Mesendoderm (in vitro differentiated cells): ENCODE measurements around the gene IVNS1ABP.

Experiments used
- DNase-seq: peaks from one replicate; pipeline ENCODE4 v3.0.0; 2013
- H2AK5ac ChIP-seq: 2 replicates; pipeline ENCODE4 v1.6.1; 2013; ENCODE audit warnings: low read length, inconsistent platforms
- H2BK120ac ChIP-seq: 2 replicates; pipeline ENCODE4 v1.6.1; 2013; ENCODE audit warnings: low read depth, mild to moderate bottlenecking, low read length, moderate library complexity, mixed read lengths
- H2BK15ac ChIP-seq: replicated peaks from 2 replicates; pipeline ENCODE4 v1.6.1; 2013; ENCODE audit warnings: low read depth, mild to moderate bottlenecking, moderate library complexity
- H2BK5ac ChIP-seq: 2 replicates; pipeline ENCODE4 v1.6.1; 2013; ENCODE audit warnings: low read length, inconsistent platforms
- H3K18ac ChIP-seq: 2 replicates; pipeline ENCODE4 v1.6.1; 2013; ENCODE audit warnings: mild to moderate bottlenecking, low read length, mixed read lengths
- H3K23ac ChIP-seq: one replicate; pipeline ENCODE4 v1.6.1; 2013; ENCODE audit warnings: low read length
- H3K27ac ChIP-seq: 2 replicates; pipeline ENCODE4 v1.5.1; 2013; ENCODE audit warnings: low read depth, mild to moderate bottlenecking, inconsistent platforms, low read length, moderate library complexity
- H3K27me3 ChIP-seq: 2 replicates; pipeline ENCODE4 v1.6.1; 2013; ENCODE audit warnings: low read length, control low read depth, mild to moderate bottlenecking, inconsistent platforms; ENCODE audit not compliant: insufficient read depth, poor library complexity
- H3K36me3 ChIP-seq: 2 replicates; pipeline ENCODE4 v1.6.1; 2013; ENCODE audit warnings: low read length, inconsistent platforms; ENCODE audit not compliant: control insufficient read depth, insufficient read depth
- H3K4ac ChIP-seq: one replicate; pipeline ENCODE4 v1.6.1; 2013; ENCODE audit warnings: low read depth, mild to moderate bottlenecking, low read length, moderate library complexity
- H3K4me1 ChIP-seq: 2 replicates; pipeline ENCODE4 v1.6.1; 2013; ENCODE audit warnings: low read depth, low read length, inconsistent platforms; ENCODE audit not compliant: control insufficient read depth
- H3K4me2 ChIP-seq: 2 replicates; pipeline ENCODE4 v1.6.1; 2013; ENCODE audit warnings: low read length
- H3K4me3 ChIP-seq: 2 replicates; pipeline ENCODE4 v1.5.1; 2013; ENCODE audit warnings: mild to moderate bottlenecking, low read length
- H3K56ac ChIP-seq: one replicate; pipeline ENCODE4 v1.6.1; 2013; ENCODE audit warnings: low read length
- H3K79me1 ChIP-seq: 2 replicates; pipeline ENCODE4 v1.6.1; 2013; ENCODE audit warnings: low read length, inconsistent platforms
- H3K79me2 ChIP-seq: 2 replicates; pipeline ENCODE4 v1.6.1; 2013; ENCODE audit warnings: mild to moderate bottlenecking, low read length; ENCODE audit not compliant: control insufficient read depth, insufficient read depth
- H3K9ac ChIP-seq: 2 replicates; pipeline ENCODE4 v1.6.1; 2013; ENCODE audit warnings: low read length, inconsistent platforms
- H4K5ac ChIP-seq: one replicate; pipeline ENCODE4 v1.6.1; 2013; ENCODE audit warnings: low read length
- H4K8ac ChIP-seq: one replicate; pipeline ENCODE4 v1.6.1; 2013; ENCODE audit warnings: low read depth, mild to moderate bottlenecking, control low read depth, low read length, moderate library complexity
- WGBS: extraction: QIAGEN DNeasy Blood & Tissue Kit; methylation state at CpG from one replicate; pipeline ENCODE4 v1.1.7; 2013; ENCODE audit warnings: low lambda C conversion rate, missing lambda C conversion rate; ENCODE audit not compliant: insufficient coverage; ENCODE audit errors: extremely low coverage; 5-methylcytosine and 5-hydroxymethylcytosine counted together

IVNS1ABP gene

GRCh38 chr1:185355947-185356346 lies 38.9 kb upstream of the IVNS1ABP start:
- Histone ChIP-seq H3K18ac (no peak overlapping the region), H3K27ac (no peak overlapping the region), H3K79me1 (no peaks in the 10 kb centered on the region), H2BK5ac (no peak overlapping the region), H2BK120ac (no peak overlapping the region), H3K56ac (no peak overlapping the region), H3K27me3 (no peaks in the 10 kb centered on the region), H3K79me2 (no peaks in the 10 kb centered on the region), H2AK5ac (no peak overlapping the region), H3K4ac (no peak overlapping the region), H4K5ac (no peak overlapping the region), H3K23ac (no peak overlapping the region), H3K4me2 (no peak overlapping the region), H2BK15ac (no peak overlapping the region), H4K8ac (no peak overlapping the region), H3K4me1 (no peaks in the 10 kb centered on the region), H3K4me3 (no peak overlapping the region), H3K9ac (no peak overlapping the region), H3K36me3 (no peaks in the 10 kb centered on the region)
- DNase-seq, result no peak
- 100% methylated on average over 1 of the region's 2 CpGs for WGBS

- H2BK15ac ChIP-seq, result no peak overlapping the region
These were observed 36.1 kb upstream of the IVNS1ABP start for GRCh38 chr1:185353124-185353523.

GRCh38 chr1:185351734-185352466 lies 34.9 kb upstream of the IVNS1ABP start:
- Histone ChIP-seq H3K27ac (no peak overlapping the region), H3K79me2 (no peaks in the 10 kb centered on the region), H3K23ac (no peak overlapping the region), H4K5ac (no peak overlapping the region), H3K36me3 (no peaks in the 10 kb centered on the region), H2BK120ac (no peak overlapping the region), H3K18ac (no peak overlapping the region), H2BK15ac (no peak overlapping the region), H3K9ac (no peak overlapping the region), H3K79me1 (no peaks in the 10 kb centered on the region), H3K4me2 (no peak overlapping the region), H3K27me3 (no peaks in the 10 kb centered on the region), H2BK5ac (no peak overlapping the region), H3K4me1 (no peaks in the 10 kb centered on the region), H3K4me3 (no peak overlapping the region), H2AK5ac (no peak overlapping the region), H4K8ac (no peak overlapping the region), H3K4ac (no peak overlapping the region), H3K56ac (no peak overlapping the region)
- no peak for DNase-seq
- WGBS, result no CpG with 5 or more reads among the region's 2 CpGs

More at GRCh38 chr1:185353124-185353523, 36.1 kb upstream of the IVNS1ABP start:
- no peak overlapping the region for H3K4me3 ChIP-seq
- no CpG with 5 or more reads among the region's 4 CpGs for whole genome bisulfite sequencing
- no peak overlapping the region for H3K23ac ChIP-seq
- H2BK5ac ChIP-seq, result no peak overlapping the region
- H4K8ac ChIP-seq, result no peak overlapping the region
- H3K36me3 ChIP-seq, result no peaks in the 10 kb centered on the region
- H3K4me1 ChIP-seq, result no peaks in the 10 kb centered on the region
- no peaks in the 10 kb centered on the region for H3K79me1 ChIP-seq
- H3K4me2 ChIP-seq, result no peak overlapping the region
- no peaks in the 10 kb centered on the region for H3K27me3 ChIP-seq
- H3K27ac ChIP-seq, result no peak overlapping the region
- H3K79me2 ChIP-seq, result no peaks in the 10 kb centered on the region
- no peak overlapping the region for H3K9ac ChIP-seq
- no peak overlapping the region for H2AK5ac ChIP-seq
- H3K18ac ChIP-seq, result no peak overlapping the region
- H3K4ac ChIP-seq, result no peak overlapping the region
- DNase-seq, result no peak
- no peak overlapping the region for H3K56ac ChIP-seq
- no peak overlapping the region for H2BK120ac ChIP-seq
- no peak overlapping the region for H4K5ac ChIP-seq

GRCh38 chr1:185350027-185350442 lies 33.0 kb upstream of the IVNS1ABP start:
- H4K8ac ChIP-seq, result no peak overlapping the region
- no peak for DNase-seq
- no peak overlapping the region for H2BK5ac ChIP-seq
- H3K27me3 ChIP-seq, result no peaks in the 10 kb centered on the region
- H2BK120ac ChIP-seq, result no peak overlapping the region
- no peak overlapping the region for H3K4me2 ChIP-seq
- no CpG with 5 or more reads among the region's 2 CpGs for WGBS
- no peak overlapping the region for H3K18ac ChIP-seq
- H2BK15ac ChIP-seq, result no peak overlapping the region
- no peaks in the 10 kb centered on the region for H3K36me3 ChIP-seq
- H3K23ac ChIP-seq, result no peak overlapping the region
- no peaks in the 10 kb centered on the region for H3K79me2 ChIP-seq
- no peak overlapping the region for H3K4ac ChIP-seq
- H3K27ac ChIP-seq, result no peak overlapping the region
- H2AK5ac ChIP-seq, result no peak overlapping the region
- no peaks in the 10 kb centered on the region for H3K4me1 ChIP-seq
- H3K79me1 ChIP-seq, result no peaks in the 10 kb centered on the region
- no peak overlapping the region for H4K5ac ChIP-seq
- H3K56ac ChIP-seq, result no peak overlapping the region
- no peak overlapping the region for H3K9ac ChIP-seq
- H3K4me3 ChIP-seq, result no peak overlapping the region

GRCh38 chr1:185349556-185349955 lies 32.5 kb upstream of the IVNS1ABP start:
- Histone ChIP-seq H3K4me3 (no peak overlapping the region), H2AK5ac (no peak overlapping the region), H3K4ac (no peak overlapping the region), H2BK15ac (no peak overlapping the region), H3K56ac (no peak overlapping the region), H3K79me2 (no peaks in the 10 kb centered on the region), H3K27me3 (no peaks in the 10 kb centered on the region), H3K4me2 (no peak overlapping the region), H2BK5ac (no peak overlapping the region), H3K9ac (no peak overlapping the region), H3K79me1 (no peaks in the 10 kb centered on the region), H3K27ac (no peak overlapping the region), H3K18ac (no peak overlapping the region), H4K5ac (no peak overlapping the region), H2BK120ac (no peak overlapping the region), H3K23ac (no peak overlapping the region), H3K4me1 (no peaks in the 10 kb centered on the region), H4K8ac (no peak overlapping the region), H3K36me3 (no peaks in the 10 kb centered on the region)
- no peak for DNase-seq
- no CpG with 5 or more reads among the region's 2 CpGs for WGBS

GRCh38 chr1:185348985-185349384 lies 31.9 kb upstream of the IVNS1ABP start:
- H2BK5ac ChIP-seq, result no peak overlapping the region
- no peak for DNase-seq
- H2BK15ac ChIP-seq, result no peak overlapping the region
- no peak overlapping the region for H3K4ac ChIP-seq
- no CpG with 5 or more reads among the region's 1 CpG for WGBS
- no peak overlapping the region for H3K4me2 ChIP-seq
- no peaks in the 10 kb centered on the region for H3K27me3 ChIP-seq
- H3K18ac ChIP-seq, result no peak overlapping the region
- no peak overlapping the region for H4K5ac ChIP-seq
- no peak overlapping the region for H3K27ac ChIP-seq
- H3K4me3 ChIP-seq, result no peak overlapping the region
- H3K79me1 ChIP-seq, result no peaks in the 10 kb centered on the region
- no peaks in the 10 kb centered on the region for H3K79me2 ChIP-seq
- no peak overlapping the region for H3K56ac ChIP-seq
- no peaks in the 10 kb centered on the region for H3K4me1 ChIP-seq
- H2BK120ac ChIP-seq, result no peak overlapping the region
- no peak overlapping the region for H4K8ac ChIP-seq
- no peak overlapping the region for H2AK5ac ChIP-seq
- H3K23ac ChIP-seq, result no peak overlapping the region
- no peak overlapping the region for H3K9ac ChIP-seq
- no peaks in the 10 kb centered on the region for H3K36me3 ChIP-seq
